8988T (cell line): Measurements from ENCODE around the gene ATP2B3.

Experiments
- DNase-seq: peaks from one replicate; pipeline ENCODE4 v3.0.0; 2011

The ATP2B3 gene

DNA sequence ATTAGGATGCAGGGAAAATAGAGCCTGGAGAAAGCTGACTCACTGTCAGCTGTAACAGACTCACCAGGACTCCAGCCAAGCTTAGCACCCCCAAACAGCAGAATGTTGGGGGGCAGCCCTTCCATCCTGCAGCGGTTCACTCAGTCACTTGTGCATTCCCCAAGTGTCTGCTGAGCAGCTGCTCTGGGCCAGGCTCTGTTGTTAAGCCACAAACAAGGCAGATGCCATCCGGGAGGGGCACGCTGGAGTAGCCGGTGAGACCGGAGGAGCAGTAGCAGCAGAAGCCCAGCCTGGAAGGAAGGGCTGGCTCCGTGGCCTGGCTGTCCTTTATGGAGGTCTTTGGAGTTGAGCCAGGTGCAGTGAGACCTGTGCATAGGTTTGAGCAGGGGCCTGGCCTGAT lies 59.5 kb downstream of the ATP2B3 start:
- DNase-seq: no peak

DNA sequence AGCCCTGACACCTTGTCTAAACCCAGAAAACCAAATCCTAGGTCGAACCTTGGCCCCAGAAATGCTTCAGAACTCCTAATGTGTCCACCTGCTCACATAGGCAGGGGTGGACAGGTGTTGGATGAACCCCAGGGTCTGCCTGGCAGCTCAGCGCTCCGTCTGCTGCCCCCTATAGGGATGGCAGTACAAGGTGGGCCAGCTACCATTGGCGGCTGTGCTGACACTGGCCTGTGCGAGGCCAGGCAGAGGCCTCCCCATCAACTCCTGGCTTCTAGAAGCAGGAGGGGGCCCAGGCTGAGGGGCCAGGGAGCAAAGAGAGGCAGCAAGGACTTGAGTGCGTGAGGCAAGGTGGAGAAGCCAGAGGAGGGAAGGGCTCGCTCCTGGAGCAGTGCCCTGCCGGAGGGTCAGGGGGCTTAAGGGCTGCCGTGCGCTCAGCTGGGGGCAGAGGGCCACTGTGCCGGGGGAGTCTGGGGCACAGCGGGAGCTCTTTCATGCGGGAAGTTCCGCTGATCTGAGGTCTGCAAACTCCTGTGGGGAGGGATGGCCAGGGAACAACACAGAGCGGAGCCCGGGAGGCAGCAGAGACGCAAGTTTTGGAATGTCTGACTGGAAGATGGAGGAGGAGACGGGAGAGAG lies 60.9 kb downstream of the ATP2B3 start:
- DNase-seq: no peak

DNA sequence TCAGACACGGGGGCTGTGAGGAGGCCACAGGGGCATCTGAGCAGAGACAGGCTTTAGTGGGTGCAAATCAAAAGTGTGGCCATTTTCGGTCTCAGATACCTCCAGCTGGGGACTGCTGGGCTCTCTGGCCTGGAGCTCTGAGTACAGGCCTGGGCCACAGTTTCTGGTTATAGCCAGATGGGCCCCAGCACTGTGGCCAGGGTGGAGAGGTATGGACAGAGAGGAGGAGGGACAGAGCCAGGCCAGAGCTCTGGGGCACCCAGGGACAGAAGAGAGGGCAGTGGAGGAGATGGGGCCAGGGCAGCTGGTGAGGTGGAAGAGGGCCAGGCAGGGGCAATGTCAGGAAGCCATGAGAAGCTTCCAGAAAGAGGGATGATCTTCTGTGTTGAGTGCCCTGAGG lies 61.4 kb downstream of the ATP2B3 start:
- DNase-seq: no peak

DNA sequence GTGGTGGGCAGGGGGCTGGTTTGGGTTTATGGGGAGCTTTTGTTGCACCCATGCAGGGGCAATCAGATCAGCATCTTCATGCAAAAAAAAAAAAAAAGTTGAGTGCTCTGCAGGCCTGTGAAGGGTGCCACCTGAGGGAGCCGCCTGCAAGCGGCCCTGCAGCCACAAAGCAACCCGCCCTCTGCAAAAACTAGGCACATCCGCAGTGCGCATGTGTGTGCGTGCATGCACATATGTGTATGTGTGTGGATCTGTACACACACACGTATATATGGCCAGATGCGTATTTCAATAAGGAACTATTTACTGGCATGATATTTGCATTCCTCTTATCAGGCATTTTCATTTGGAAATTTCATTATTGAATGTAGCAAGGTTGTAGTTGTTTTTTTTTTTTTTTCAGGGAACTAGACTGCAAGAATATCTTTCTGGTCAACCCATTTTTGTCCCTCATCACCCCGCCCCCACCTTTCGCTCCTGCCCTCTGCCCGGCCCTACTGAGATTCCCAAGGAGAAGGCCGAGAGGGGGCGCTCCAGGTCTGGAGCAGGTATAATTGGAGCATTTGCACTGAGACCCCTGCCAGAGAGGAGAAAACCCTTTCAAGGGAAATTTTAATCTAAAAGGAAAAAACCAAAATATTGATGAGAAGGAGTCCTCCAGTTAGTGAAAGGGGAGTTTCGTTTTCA lies 63.4 kb downstream of the ATP2B3 start:
- DNase-seq: no peak

DNA sequence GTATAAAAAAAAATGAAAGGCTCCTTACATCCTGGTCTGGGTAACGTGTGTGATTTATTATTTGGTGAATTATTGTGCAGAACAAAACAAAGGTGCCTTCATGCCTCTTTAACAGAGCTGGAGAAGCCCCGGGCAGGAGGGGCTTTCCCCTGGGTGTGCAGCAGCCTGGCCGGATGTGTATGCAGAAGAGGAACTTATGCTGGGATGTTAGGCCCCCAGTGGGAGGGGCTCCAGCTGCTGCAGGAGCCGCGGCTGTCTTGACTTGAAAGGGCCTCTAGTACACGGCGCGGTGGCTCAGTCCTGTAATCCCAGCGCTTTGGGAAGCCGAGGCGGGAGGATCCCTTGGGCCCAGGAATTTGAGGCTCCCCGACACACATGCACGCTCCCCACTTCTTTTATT lies 65.5 kb downstream of the ATP2B3 start:
- no peak for DNase-seq

DNA sequence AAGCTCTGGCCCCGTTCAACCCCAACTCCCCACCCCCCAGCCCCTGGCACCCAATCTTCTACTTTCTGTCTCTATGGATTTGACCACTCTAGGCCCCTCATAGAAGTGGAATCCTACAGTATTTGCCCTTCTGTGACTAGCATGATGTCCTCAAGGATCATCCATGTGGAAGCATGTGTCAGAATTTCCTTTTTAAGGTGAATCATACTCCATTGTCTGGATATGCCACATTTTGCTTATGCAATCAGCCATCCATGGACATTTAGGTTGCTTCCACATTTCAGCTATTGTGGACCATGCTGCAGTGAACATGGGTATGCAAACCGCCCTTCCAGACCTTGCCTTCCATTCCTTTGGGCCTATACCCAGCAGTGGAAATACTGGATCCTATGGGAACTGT lies 66.0 kb downstream of the ATP2B3 start:
- no peak for DNase-seq

DNA sequence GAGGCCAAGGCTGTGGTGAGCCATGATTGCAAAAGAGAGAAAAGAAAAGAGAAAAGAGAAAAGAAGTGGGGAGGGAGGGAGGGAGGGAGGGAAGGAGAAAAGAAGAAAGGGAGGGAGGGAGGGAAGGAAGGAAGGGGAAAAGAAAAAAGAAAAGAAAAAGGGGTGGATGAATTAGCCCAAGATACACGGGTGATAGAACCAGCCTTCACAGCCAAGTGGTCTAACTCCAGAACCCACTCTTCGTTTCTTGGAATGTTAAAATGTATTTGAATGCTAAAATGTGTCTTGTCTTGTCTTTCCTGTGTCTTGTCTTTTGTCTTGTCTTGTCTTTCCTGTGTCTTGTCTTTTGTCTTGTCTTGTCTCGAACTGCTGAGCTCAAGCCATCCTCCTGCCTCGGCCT lies 68.4 kb downstream of the ATP2B3 start:
- DNase-seq: no peak

DNA sequence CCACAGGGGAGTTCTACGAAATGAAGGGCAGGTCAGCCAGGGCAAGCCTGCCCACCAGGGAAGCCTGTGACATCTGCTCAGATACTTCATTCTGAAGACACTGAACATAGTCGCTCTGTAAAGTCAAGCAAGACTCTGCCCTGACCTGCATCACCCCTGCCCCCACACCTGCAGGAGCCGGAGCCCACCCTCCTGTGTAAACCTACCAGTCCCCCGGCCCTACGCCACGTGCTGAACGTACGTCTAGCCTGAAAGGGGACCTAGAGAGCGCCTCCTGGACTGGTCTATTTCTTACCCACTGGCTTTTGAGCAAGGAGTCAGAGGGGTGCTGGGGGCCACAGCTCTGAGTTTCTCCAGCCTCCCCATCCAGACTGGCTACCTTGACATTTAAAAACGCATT lies 69.9 kb downstream of the ATP2B3 start:
- no peak for DNase-seq

DNA sequence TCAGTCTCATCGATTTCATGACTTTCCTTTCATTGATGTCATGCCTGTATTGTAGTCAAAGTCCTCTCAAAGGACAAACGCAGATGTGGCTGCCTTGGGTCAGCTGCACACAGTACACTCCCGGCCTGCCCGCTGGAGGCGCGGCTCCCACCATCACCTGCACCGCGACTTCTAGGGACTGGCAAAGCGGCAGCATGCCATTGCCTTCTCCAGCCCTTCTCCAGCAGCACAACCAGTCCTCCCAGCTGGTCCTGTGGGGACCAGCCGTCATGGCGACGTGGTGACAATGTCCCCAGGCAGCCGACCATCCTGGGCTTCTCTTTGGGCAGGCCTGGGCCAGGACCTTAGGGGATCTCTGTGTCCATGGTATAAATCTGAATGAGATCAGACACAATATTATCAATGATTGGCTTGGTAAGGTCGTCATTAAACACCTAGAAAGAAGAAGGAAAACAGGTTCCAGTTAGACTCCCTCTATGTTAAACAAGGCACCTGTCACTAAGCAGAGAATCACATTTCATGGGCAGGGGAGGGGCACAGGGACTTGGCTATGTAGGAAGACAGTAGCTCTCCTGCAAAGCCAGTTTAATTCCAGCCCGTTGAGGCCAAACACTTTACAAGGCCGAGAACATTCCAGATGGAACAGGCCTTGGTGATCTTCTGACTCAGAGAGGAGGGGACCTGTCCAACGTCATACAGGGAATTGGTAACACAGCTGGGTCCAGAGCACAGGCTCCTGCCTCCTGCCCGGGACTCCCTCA lies 70.8 kb downstream of the ATP2B3 start:
- DNase-seq: no peak

DNA sequence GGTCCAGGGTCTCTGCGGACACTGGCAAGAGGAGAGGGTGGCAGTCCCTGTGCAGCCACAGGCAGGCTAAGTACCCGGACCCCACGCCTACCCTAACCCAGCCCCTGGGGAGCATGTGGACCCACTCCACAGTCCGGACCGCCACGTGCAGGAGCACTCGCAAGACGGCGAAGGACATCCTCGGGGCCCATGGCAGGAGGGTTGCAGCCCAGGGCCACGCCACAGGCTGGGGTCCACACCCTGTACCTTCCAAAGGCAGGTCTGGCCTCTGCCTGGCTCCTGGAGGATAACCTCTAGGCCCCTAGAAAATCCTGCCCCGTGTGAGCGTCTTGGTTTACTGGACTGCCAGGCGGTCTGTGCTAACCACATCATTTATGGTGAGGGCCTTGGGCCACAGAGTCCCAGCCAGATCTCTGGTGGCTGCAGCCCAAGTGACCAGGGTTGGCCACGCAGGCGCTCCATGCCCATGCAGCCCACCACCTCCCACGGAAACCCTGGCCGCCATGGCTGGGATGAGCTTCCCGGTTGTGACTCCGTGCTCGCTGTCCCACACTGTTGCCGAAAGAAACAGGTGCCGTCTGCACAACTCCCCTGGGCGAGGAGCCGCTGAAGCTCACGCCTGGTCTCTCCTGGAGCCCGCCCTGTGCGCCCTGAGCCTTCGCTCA lies 71.5 kb downstream of the ATP2B3 start:
- DNase-seq: no peak

DNA sequence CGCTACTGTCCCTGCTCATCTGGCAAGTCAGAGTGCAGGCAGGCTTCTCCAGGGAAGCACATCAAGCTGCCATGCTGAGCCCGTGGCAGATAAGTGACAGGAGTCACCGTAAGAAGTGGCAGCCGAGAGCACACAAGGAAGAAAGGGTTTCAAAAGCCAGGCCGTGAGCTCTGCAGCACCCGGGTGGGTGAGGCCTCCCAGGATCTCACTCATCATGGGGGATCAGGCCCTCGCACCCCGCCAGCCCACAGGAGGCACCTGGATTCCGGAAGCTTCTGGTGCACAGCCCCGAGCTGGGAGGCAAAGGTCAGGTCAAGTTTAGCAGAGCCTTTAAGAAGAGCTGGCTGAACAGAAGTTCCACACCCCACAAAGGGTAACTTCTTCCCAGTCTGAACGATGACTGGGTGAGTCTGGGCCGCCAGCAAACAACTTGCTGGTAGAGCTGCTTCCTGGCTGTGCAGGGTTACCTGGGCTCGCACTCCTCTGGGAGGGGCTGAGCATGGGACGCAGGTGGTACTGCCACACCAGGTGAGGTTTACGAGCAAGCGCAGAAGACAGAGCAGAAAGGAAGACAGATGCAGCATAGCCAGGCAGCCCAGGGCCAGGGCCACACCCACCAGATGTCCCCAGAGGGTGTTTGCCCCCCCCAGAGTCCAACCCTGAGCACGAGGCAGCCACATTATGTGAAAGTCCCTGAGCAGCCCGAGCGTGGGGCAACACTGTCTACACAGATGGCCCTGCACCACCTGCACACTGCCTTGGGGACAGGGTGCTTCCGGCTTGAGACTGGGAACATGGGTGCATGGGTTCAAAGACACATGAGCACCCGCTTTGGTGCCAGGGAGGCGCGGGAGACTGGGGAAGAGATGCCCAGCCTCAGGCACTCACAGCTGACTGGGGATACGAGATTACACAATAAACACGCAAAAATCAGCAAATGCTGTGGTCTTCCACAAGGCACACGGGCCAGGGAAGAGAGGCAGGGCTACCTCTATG lies 73.8 kb downstream of the ATP2B3 start:
- DNase-seq: no peak

DNA sequence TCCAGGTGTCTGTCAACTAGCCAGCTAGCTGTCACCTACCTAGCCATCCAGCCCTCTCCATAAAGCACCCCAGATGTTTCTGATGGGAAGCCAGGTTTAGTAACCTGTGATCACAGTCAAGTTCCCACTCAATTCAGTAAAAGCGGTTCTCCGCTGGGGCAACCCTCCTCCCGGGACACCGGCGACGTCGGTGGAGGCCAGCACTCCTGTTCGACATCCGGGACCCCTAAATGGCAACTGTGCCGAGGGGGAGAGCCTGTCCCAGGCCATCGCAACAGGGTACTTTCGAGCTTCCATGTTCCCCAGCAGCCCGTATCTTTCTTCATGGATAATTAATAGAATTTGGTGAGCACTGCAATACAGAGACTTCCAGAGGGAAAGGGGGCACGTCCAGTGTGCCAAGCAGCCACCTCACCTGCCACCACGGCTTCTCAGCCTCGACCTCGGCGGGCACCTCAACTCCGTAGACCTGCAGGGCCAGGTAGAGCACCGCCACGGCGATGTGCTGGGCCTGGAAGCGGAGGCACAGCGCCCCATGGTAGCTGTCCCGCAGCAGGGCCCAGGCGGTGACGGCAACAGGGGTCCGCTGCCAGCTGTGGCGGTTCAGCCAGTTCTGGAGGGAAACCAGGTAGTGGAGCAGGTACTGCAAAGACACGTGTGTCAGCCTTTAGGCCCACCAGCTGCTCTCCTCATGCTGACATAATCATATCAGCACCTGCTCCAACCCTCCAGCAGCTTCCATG lies 74.8 kb downstream of the ATP2B3 start:
- DNase-seq: no peak

DNA sequence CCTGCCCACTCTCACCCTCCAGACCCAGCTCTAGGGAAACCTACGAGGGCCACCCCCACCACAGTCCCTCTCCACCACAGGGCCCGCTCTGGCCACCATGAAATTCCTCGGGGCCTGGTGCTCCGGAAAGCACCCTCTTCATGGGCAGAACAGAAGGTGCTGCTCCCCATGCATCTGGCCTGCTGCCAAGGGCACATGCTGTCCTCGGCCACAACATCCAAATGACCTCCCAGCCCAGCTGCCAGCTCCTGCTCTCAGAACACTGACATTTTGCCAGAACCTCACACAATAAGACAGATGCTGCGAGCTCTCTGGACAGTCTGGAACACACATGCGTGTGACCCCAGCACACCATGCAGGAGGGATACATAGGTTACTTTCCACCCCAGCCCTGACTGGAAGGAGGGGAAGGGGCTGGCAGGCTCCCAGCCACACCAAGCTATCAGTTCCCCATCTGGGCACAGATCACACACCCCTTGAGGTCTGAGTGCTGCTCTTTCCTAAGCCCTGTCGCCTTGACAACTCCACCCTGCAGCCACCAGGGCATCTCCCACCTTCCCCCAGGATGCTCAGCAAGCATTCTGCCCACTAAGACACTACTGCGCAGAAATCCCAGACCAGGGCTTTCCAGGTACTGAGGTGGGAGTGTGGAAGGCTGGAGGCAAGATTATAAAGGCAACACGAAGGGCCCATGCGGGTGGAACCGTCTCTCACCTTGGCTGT lies 75.7 kb downstream of the ATP2B3 start:
- DNase-seq: no peak

DNA sequence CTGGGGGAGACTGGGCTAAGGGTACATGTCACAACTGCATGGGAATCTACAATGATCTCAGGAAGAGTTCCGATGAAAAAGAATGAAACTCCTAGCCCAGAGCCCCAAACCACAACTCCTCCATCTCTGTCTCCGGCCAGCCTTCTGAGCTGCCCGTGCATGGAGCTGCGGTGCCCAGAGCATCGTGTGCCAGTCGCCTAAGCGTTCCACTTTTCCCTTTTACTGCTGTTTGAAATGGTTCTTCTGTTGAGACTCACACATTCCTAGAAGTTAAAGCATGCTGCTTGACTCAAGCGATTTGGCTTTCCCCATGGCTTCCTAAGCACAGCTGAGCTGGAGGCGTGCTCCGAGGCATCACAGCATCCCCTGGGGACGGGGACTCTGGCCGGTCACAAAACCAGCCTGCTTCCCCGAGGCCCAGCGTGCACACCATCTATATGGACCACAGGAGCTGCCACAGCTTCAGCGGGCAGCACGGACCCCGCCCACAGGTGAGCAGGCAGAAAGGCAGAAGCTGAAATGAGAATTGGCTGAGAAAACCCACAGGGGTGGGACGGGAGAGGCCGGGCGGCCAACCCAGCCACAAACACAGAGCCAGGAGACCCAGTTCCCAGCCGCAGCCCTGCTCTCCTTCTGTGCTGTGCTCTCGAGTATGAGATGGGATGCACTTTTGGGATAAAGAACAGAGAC lies 76.5 kb downstream of the ATP2B3 start:
- DNase-seq: no peak

DNA sequence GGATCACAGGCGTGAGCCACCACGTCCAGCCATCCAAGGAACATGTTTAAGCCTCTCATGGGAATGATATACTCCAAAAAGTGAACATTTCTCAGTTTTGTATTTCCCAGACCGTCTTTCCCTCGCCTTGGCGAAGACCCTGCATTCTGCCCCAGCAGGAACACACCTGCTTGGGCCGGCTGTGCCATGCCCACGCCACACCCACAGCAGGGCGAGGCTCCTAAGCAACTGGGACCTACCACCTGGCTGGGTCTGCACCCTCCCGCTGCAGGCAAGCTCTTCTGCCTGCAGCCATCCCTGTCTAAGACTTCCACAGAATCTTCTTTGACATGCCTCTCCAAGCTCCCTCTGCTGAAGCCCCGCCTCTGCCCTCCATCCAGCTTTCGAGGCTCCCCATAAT lies 77.9 kb downstream of the ATP2B3 start:
- no peak for DNase-seq

DNA sequence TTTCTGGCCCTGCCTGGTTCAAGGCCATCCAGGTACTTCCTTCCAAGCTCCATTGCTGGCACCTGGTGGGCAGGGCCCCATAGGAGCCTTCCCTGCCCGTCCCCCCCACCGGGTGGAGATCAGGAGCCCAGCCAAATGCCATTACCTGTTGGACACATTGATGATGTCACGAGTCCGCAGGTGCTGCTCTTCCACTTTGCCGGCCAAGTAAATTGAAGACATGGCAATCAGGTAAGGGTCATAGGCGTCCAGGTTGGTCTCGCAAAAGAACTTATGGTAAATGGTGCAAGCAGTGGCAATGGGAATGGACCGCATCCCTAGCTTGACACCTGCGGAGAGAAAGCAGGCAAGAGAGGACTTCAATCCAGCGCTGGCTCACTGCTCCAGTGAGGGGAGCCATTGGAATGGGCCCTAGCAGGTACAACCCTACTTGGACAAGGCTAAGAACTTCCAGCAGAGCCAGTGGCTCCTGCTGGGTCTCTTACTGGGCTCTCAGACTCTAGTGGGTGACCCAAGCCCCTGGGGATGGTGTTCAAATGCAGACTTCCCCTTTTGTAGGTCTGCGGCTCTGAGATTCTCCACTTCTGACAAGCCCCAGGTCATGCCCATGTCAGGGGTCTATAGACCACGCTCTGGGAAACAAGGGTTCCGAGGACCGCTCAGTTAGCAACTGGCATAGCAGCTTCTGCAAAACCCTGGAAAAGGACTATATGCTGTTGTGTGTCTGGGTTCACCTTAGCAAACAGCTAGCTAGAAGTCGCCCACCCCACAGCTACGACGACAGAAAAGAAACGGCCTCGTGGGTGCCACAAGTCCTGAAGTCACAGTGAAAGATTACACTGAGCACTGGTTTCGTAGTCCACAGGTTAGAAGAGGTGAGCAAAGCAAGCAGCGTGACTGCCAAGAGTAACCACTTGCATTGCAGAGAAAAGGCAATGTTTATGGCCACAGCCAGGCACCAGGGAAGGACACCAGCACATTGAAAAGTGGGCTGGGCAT lies 78.7 kb downstream of the ATP2B3 start:
- no peak for DNase-seq

DNA sequence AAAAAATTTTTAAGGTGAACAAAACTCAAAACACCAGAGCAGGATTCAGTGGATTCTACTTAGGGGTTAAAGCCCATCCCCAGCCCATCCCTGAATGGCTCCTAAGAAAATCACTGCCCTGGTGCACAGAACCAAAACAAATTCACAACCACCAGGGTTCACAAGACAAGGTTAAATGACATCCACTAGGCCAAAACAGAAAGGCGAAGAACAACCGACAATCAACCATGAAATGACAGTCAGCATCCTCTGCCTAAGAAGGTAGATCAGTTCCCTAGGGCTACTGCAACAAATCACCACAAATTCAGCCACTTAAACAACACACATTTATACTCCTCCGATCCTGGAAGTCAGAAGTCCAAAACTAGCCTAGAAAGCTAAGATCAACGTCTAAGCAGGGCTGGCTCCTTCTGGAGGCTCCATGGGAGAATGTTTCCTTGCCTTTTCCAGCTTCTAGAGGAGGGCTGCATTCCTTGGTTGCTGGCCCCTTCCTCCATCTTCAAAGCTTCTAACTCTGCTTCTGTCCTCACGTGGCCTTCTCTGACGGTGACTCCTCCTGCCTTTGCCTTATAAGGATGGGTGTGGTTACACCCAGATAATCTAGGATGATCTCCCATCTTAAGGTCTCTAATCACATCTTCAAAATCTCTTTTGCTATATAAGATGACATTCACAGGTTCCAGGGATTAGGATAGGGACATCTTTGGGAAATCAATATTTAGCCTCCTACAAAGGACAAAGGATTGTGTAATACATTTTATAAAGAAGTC lies 79.7 kb downstream of the ATP2B3 start:
- DNase-seq: no peak

DNA sequence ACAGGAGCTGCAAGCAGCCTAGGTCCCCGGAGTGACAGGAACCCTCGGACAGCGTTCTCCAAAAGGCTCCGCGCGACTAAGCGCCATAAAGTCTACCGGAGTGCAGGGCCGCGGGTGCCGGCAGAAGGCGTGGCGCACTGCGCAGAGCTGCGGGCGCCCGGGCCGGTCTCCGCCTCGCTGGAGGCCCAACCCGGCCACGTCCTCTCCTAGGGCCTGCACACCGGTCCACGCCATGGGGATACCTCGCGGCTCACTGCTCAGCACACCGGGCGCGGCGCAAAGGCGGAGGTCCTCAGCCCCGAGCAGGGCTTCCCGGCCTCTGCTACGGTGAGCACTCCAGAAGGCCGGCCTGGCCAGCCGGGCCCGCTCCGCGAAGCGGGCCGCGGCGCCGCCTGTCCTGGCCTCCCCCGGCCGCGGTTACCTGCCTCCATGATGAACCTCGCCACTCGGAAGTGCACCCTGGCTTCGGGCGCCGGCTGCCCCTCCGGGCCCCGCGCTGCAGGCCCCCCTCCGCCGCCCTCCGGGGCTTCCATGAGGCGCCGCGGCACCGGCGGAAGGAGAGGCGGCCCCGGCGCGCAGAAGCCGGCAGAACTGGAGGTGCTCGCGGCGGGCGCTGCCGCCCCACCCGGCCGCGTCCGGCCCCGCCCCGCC lies 81.2 kb downstream of the ATP2B3 start, which contains the start of gene CCNQ:
TSS of gene CCNQ (minus strand) at position 599 of the 651 bp plus-strand sequence. CDS start at position 533, 66 bp downstream.
- DNase-seq: no peak
